Gastrocnemius medialis (tissue), 4 donors: ENCODE data around the gene RBM10. TPM values are rescaled to one million over a fixed set of nuclear protein-coding genes. Genes with fewer than 3 reads are reported as not detected.

ENCODE experiments used
- ATAC-seq, 2 donors: fragments of 150-250 bp; one replicate each; pipeline ENCODE4 v1.9.1; 2016
- DNase-seq, 2 donors: peaks; one replicate each; pipeline ENCODE4 v3.0.0-alpha.2; 2019
- H3K27ac ChIP-seq, 4 donors: fragments of 200-600 bp; sonication (generic); 1 replicate in 1 of 4; 2 replicates in 3 of 4; pipeline ENCODE4 v1.5.1; 2016 to 2018; ENCODE audit warnings: mild to moderate bottlenecking in 2 of 4, moderate library complexity in 1 of 4
- H3K27me3 ChIP-seq, 3 donors: fragments of 200-600 bp; sonication (generic) in 2 of 3; 1 replicate in 1 of 3; 2 replicates in 2 of 3; pipeline versions ENCODE4 v1.5.1 to v1.6.0; 2016 to 2019; ENCODE audit warnings: mild to moderate bottlenecking in 1 of 3, moderate library complexity in 1 of 3
- H3K36me3 ChIP-seq, 2 donors: fragments of 200-600 bp; sonication (generic) in 1 of 2; one replicate each; pipeline ENCODE4 v1.5.1; 2017 to 2018
- H3K4me1 ChIP-seq, 2 donors: fragments of 200-600 bp; sonication (generic) in 1 of 2; one replicate each; pipeline ENCODE4 v1.5.1; 2016 to 2017; ENCODE audit warnings: mild to moderate bottlenecking in 2 of 2
- H3K4me3 ChIP-seq, 4 donors: fragments of 200-600 bp; sonication (generic) in 3 of 4; 1 replicate in 1 of 4; 2 replicates in 3 of 4; pipeline ENCODE4 v1.5.1; 2016 to 2019; ENCODE audit warnings: mild to moderate bottlenecking in 2 of 4
- H3K9me3 ChIP-seq, 3 donors: fragments of 200-600 bp; sonication (generic) in 2 of 3; 1 replicate in 1 of 3; 2 replicates in 2 of 3; pipeline ENCODE4 v1.5.1; 2016 to 2019
- POLR2A ChIP-seq, 2 donors: fragments of 450-650 bp; IDR thresholded peaks; one replicate each; pipeline ENCODE4 v1.6.1; 2017; ENCODE audit warnings: antibody characterized with exemption in 2 of 2, mild to moderate bottlenecking in 2 of 2, moderate library complexity in 2 of 2
- in situ Hi-C, 4 donors: fragments of 200-750 bp; cut with MboI; loops; one replicate each; pipeline versions ENCODE4 v1.15.0 to v1.8.0; 2017; ENCODE audit warnings: low sequenced_read_pairs in 4 of 4
- intact Hi-C: fragments of 100-400 bp; cut with DNase I; formaldehyde crosslinking; loops from one replicate; pipeline ENCODE4 v1.15.1; 2023; ENCODE audit warnings: low total_unique reads
- total RNA-seq, 4 donors: library from RNA; depleted of rRNA; stranded (reverse); fragments of >200 nt; gene quantifications; one replicate each; pipeline versions ENCODE4 v1.1.0 to v1.2.3, GENCODE V29; 2016
- TF ChIP-seq, protein P1 (sequence below), 5 experiments: fragments of 450-650 bp in 3 of 5; fragments of 200-600 bp in 2 of 5; sonication (generic) in 2 of 5; IDR thresholded peaks in 4 of 5; conservative IDR thresholded peaks in 1 of 5; 1 replicate in 4 of 5; 2 replicates in 1 of 5; pipeline ENCODE4 v1.5.1; 2016 to 2019; ENCODE audit warnings: antibody characterized with exemption in 5 of 5, mild to moderate bottlenecking in 3 of 5, moderate library complexity in 3 of 5

Gene RBM10
- total RNA-seq, 4 donors from 2014 or later = 18.7 to 49.3 (median 23.5) TPM

GRCh38 chrX:47162927-47163583 lies 18.0 kb downstream of the RBM10 start:
- H3K4me1 ChIP-seq = no peaks in the 10 kb centered on the region
- DNase-seq = no peak
- intact Hi-C loops (no loop called here), in situ Hi-C loops (no loop called here)
- no peaks in the 10 kb centered on the region for H3K36me3 ChIP-seq
- TF ChIP-seq, protein P1, sequence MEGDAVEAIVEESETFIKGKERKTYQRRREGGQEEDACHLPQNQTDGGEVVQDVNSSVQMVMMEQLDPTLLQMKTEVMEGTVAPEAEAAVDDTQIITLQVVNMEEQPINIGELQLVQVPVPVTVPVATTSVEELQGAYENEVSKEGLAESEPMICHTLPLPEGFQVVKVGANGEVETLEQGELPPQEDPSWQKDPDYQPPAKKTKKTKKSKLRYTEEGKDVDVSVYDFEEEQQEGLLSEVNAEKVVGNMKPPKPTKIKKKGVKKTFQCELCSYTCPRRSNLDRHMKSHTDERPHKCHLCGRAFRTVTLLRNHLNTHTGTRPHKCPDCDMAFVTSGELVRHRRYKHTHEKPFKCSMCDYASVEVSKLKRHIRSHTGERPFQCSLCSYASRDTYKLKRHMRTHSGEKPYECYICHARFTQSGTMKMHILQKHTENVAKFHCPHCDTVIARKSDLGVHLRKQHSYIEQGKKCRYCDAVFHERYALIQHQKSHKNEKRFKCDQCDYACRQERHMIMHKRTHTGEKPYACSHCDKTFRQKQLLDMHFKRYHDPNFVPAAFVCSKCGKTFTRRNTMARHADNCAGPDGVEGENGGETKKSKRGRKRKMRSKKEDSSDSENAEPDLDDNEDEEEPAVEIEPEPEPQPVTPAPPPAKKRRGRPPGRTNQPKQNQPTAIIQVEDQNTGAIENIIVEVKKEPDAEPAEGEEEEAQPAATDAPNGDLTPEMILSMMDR (IDR thresholded peaks at IDR 0.05 in 4 of 5, conservative IDR thresholded peaks at IDR 0.05 in 1 of 5) = no peak
- no peak for TF ChIP-seq POLR2A (IDR thresholded peaks at IDR 0.05)
- H3K4me3 ChIP-seq = no peak overlapping the region
- no peaks in the 10 kb centered on the region for H3K9me3 ChIP-seq
- ATAC-seq = no peak
- H3K27ac ChIP-seq = no peak overlapping the region
- no peaks in the 10 kb centered on the region for H3K27me3 ChIP-seq

- no peaks in the 10 kb centered on the region for H3K9me3 ChIP-seq
- ATAC-seq (no peak), DNase-seq (no peak)
- no peaks in the 10 kb centered on the region for H3K27me3 ChIP-seq
- no peak overlapping the region for H3K4me3 ChIP-seq
- no peaks in the 10 kb centered on the region for H3K4me1 ChIP-seq
- no peak overlapping the region for H3K27ac ChIP-seq
- in situ Hi-C loops = no loop called here
- intact Hi-C loops = no loop called here
- H3K36me3 ChIP-seq = peaks cover 0 to 2% of the 10 kb centered on the region in 2 donors
- TF ChIP-seq POLR2A (IDR thresholded peaks at IDR 0.05) = no peak
- TF ChIP-seq, protein P1 (IDR thresholded peaks at IDR 0.05 in 4 of 5, conservative IDR thresholded peaks at IDR 0.05 in 1 of 5) = no peak
These were observed 19.4 kb downstream of the RBM10 start for GRCh38 chrX:47164420-47164819.

DNA sequence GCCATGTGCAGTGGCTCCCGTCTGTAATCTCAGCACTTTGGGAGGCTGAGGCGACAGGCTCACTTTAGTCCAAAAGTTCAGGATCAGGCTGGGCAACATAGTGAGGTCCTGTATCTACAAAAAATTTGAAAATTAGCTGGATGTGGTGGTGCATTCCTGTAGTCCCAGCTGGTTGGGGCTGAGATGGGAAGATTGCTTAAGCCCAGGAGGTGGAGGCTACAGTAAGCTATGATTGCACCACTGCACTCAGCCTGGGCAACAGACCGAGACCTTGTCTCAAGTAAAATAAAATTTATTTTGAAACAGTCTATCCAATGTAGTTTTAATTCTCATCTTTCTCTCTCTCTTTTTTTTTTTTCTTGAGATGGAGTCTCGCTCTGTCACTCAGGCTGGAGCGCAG lies 21.1 kb downstream of the RBM10 start:
- Histone ChIP-seq H3K4me3 (no peak overlapping the region), H3K27me3 (no peaks in the 10 kb centered on the region), H3K27ac (no peak overlapping the region), H3K4me1 (no peaks in the 10 kb centered on the region), H3K9me3 (no peaks in the 10 kb centered on the region), H3K36me3 (peaks cover 0 to 4% of the 10 kb centered on the region in 2 donors)
- TF ChIP-seq POLR2A (IDR thresholded peaks at IDR 0.05) = no peak
- TF ChIP-seq, protein P1 (IDR thresholded peaks at IDR 0.05 in 4 of 5, conservative IDR thresholded peaks at IDR 0.05 in 1 of 5) = no peak
- intact Hi-C loops (no loop called here), in situ Hi-C loops (no loop called here)
- no peak for ATAC-seq
- DNase-seq = no peak

- Histone ChIP-seq H3K4me1 (no peaks in the 10 kb centered on the region), H3K36me3 (peaks cover 0 to 14% of the 10 kb centered on the region in 2 donors), H3K9me3 (no peaks in the 10 kb centered on the region), H3K27me3 (no peaks in the 10 kb centered on the region), H3K27ac (no peak overlapping the region), H3K4me3 (no peak overlapping the region)
- ATAC-seq = no peak
- intact Hi-C loops (no loop called here), in situ Hi-C loops (no loop called here)
- DNase-seq = no peak
- TF ChIP-seq, protein P1 (IDR thresholded peaks at IDR 0.05 in 4 of 5, conservative IDR thresholded peaks at IDR 0.05 in 1 of 5) = no peak
- no peak for TF ChIP-seq POLR2A (IDR thresholded peaks at IDR 0.05)
These were observed 23.6 kb downstream of the RBM10 start for GRCh38 chrX:47168495-47169073.
